Measurements from ENCODE around the gene SNED1.
"Not testable (repeated sequence)": the region's sequence is repeated elsewhere in the genome, so short reads cannot be mapped to it uniquely, and the experiment has no call there.

SNED1 gene

DNA sequence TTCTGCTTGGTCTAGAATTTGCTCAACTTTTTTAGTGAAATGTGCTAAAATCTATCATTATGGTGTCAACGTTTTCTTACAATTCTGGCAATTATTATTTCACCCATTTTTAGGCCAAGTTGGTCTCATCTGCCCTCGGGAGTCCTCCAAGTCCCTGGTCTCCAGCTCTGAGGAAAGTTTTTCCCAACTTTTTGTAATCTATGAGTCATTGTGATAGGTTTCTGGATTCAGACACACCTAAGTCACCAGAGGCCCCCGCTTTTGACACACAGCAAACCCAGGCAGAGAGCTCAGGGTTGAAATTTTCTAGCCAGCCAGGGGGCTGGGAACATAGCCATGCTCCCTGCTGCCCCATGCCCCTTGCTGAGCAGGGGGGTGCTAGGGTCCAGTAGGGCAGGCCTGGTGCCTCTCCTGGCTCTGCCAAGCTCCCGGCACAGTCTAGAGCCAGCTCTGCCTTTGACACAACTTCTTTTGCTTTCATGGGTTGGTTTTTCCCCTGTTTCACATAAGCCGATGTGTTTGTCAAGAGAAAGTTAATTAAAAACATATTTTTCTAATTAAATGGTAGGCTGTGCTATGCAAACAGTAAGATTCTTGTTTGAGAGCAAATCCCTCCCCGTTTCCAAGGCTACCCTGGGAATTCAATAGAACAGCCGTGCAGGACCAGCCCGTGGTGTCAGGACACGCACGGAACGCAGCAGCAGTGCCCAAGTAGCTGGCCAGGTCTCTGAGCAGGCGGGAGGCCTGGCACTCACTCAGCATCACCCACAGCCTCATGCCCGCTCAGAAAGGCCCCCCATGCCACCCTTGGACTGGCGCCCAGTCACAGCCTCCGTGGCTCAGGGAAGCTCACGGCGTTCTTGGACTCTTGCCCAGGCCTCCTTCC lies 25.5 kb upstream of the SNED1 start:
- DNase-seq (no peak), ATAC-seq (no peak)

- ATAC-seq (no peak), DNase-seq (no peak)
Observed at GRCh38 chr2:240974771-240975572, 23.4 kb upstream of the SNED1 start.

DNA sequence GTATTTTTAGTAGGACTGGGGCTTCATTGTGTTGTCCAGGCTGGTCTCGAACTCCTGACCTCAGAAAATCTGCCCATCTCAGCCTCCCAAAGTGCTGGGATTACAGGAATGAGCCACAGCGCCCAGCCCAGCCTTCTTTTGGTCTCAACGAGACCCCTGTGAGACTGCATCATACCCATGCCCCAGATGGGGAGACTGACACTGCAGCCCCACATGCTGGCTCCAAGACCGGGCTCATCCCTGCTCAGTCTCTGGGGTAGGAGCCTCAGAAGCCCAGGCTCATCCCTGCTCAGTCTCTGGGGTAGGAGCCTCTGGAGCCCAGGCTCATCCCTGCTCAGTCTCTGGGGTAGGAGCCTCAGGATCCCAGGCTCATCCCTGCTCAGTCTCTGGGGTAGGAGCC lies 22.5 kb upstream of the SNED1 start:
- ATAC-seq, DNase-seq: not testable (repeated sequence)

DNA sequence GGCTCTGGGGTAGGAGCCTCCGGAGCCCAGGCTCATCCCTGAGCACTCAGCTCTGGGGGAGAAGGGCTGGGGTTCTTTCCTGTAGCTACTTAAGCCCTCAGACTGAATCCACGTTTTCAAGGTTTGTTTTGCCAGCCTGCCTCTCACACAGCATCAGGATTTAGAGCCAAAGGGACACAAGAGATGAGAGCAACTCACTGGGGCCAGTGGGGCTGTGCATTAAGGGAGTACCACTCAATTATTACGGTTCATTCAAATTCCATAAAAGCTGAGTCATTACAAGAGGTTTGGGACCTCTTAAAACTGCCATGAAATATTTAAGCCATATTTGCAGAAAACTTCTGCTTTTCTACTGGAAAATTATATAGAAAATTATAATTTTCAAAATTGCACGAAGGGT lies 17.1 kb upstream of the SNED1 start:
- ATAC-seq: no peak
- no peak for DNase-seq

DNA sequence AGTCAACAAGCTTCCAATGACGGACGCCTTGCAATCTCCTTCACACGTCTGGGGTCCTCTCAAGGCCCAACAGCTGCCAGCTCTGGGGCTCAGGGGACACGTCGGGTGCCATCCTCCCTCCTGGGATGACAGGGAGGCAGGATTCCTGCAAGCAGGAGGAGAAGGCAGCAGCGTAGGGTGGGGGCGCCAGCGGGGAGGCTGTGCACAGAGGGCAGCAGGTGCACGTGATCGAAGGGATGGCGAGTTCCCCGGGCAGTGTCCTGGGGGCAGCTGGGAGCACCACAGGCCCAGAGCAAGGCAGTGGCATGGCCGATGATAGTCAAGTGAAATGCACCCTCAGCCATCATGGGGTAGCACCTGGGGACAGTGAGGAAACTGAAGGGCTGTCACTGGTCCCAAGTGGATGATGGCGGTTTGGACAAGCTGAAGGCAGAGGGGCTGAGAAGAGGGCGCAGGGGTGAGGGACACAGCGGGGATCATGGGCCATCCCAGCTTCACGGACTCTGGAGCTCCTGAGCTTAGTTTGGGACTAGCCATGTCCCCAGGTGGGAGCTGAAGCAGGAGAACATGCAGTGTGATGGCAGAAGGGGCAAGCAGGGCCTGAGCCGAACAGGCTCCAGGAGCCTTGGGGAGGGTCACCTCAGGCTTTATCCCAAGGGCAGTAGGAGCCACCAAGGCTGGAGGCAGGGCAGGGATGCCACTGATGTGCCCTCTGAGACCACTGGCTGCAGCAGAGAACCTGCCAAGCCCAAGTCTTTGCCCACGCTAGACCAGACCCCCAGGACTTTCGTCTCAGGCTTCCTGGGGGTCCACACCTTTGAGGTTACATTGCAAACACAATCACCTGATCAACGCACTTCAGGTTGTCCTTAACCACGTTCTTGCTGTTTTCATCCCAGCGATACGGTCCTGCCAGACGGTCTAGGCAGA lies 16.3 kb upstream of the SNED1 start:
- DNase-seq (no peak), ATAC-seq (no peak)

- no peak for DNase-seq
Observed at GRCh38 chr2:240982821-240983281, 15.6 kb upstream of the SNED1 start.

GRCh38 chr2:240983361-240983995 lies 14.9 kb upstream of the SNED1 start:
- DNase-seq: peak; percentile 52
- ATAC-seq: peak; percentile 79

More at GRCh38 chr2:240982821-240983281, 15.6 kb upstream of the SNED1 start:
- no peak for ATAC-seq

- DNase-seq: no peak
- no peak for ATAC-seq
Observed at GRCh38 chr2:240983996-240984498, 14.4 kb upstream of the SNED1 start.

DNA sequence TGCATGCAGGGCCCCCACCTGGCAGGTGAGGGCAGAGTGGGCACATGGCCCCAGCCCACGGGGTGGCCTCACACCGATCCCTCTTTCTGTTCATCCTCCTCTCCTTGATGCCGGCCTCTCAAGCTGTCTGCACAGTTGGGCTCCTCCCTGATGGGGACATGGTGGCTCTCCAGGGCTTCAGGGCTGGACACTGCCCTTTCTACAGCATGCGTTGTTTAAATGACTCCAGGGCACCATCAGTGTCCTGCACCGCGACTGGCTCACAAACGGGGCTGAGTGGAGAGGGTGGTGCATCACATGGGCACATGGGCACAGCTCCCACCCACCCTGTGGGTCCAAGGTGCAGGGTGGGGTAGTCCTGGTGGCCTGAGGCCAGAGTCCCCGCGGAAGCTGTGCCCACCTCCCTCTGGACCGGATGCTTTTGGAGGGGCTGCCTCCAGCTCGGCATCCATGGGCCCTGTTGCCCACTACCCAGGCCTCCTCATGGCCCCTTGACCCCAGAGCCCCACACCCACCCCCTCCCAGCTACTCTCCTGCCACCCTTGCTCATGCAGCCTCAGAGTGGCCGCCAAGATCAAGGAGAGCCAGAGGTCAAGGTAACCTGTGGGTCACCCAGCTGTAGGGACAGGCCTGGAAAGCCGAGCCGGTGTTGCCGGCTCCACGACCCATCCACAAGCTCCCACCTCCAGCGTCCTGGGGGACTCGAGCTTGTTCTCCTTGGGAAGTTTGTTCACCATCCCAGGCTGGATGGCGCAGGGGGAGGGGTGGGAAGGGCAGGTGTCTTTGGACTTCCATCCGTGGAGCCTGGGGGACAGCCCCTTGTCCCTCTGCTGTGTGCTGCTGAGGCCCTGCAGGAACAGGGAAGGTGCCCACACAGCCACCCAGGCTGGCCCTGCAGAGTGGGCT lies 12.3 kb upstream of the SNED1 start:
- no peak for ATAC-seq
- no peak for DNase-seq

GRCh38 chr2:240986787-240987411 lies 11.5 kb upstream of the SNED1 start:
- DNase-seq: no peak
- ATAC-seq: no peak

DNA sequence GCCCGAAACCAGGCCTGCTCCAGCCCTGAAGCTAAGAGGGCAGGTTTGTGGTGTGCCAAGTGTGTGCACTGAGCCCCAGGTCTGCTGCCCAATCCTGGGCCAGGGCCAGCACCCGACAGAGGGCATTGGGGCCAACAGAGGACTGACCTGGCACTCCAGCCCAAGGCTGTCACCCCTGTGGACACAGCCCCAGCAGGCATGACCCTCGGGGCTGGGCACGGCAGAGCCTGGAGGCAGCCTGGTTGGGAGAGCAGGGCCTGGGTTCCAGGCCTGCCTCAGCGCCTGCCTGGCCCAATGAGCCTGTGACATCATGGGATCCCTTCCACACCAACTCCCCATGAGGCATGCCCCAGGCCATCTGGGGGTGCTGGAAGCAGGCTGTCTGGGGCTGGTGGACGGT lies 10.8 kb upstream of the SNED1 start:
- no peak for ATAC-seq
- DNase-seq: no peak

GRCh38 chr2:240988146-240988545 lies 10.3 kb upstream of the SNED1 start:
- DNase-seq (no peak), ATAC-seq (no peak)

DNA sequence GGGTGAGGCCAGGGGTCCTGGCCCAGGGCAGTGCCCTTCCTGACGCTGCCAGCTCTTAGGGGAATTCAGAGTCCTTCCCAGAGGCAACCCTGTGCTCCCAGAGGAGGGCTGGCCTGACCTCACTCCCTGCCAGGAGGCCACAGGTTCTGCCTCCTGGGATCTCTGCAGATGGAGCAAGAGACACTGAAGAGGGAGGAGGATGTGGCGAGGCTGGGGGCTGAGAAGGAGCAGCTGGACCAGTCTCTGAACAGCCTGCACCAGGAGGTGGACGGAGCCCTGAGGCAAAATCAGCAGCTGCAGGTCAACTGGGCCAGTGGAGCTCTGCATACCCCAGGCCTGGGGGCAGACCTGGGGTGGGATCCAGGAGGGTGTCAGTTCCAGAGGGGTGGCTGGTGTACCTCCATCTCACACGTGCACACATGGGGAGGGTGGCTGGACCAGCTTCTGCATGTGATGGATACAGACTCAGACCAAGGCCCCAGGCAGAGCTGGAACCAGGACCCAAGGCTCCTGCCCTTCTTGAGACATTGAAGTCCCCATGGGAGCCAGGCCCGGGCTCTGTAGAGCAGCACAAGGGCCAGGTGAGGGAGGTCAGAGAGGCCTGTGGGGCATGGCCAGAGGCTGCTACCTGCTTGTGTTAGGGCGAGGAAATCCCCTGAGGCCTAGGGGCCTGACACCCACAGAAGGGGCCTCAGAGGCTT lies 9.7 kb upstream of the SNED1 start:
- ATAC-seq: no peak
- DNase-seq: no peak

GRCh38 chr2:240989451-240990265 lies 8.8 kb upstream of the SNED1 start:
- ATAC-seq (no peak), DNase-seq (no peak)

DNA sequence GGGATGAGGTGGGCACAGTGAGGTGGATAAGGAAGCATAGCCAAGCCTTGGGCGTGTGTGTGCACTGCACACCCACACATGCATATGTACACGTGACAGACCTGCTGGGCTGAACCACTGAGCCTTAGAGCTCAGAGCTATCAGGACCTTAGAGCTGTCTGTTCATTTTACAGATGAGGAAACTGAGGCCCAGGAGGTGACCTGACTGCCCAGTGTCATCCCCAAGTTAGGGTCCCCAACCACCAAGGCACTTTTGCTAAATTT lies 8.2 kb upstream of the SNED1 start:
- ATAC-seq (no peak), DNase-seq (no peak)

DNA sequence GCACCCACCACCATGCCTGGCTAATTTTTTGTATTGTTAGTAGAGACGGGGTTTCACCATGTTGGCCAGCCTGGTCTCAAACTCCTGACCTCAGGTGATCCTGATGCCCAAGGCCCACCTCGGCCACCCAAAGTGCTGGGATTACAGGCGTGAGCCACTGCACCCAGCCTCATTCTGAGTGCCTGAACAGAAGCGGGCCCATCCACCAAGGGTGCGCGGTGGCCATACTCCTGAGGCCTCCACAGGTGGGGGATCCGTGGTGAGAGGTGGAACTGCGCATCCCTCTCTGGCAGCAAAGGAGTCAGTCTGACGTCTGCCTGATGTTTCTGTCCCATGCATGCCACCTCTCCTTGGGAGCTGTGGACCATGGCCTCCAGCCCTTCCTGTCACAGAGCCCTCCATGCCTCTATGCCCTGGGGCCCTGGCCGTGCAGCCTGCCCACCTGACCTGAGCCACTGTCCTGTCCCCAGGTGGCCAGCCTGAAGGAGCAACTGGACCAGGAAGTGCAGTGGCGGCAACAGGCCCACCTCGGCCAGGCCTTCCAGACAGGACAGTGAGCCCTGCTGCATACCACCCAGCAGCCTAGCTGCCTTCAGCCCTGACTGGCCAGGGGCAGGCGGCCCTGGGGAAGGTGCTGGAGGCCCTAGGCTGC lies 7.6 kb upstream of the SNED1 start:
- DNase-seq (no peak), ATAC-seq (no peak)

DNA sequence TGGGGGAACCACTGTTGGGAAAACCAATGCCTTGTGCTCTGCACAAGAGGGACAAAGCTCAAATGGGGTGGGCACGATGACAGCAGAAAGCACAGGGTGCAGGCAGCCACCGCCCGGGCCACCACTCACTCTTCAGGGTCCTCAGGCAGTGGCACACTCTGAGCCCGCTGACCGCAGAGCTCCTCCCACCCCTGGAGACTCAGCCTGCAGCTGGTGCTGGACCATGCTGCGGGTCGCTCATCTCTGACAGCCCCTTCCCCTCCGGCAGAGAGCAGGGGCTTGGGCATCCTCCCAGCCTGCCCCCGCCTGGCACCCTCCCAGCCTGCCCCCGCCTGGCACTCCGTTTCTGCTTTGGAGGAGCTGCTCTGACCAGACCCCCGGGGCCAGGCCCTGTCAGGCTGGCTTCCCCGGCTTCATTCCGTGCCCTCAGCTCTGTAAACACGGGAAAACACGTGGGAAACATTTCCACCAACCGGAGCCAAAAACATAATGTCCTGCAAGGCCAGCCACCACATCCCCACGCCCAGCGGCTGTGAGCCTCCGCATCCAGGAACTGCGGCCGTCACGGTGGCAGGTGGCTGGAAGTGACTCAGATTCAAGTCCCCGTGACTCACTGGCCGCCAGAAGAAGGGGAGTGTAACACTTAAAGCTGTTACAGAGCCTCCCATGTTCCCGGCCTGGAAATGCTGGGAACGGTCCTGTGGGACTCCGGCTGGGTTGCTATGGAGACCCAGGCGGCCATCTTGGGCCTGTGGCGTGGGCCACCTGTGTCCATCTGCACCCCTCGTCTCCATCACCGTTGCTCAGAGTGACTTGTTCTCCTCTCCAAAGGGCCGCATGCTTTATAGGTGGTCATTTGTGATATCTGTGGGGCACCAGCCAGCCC lies 6.8 kb upstream of the SNED1 start:
- peak; percentile 2 for DNase-seq
- ATAC-seq: no peak
